Colon (tissue), 2 donors: ENCODE measurements around the gene GRIK3.

Source experiments
- FAIRE-seq: peaks from 2 replicates; lab custom pipeline; 2012; peaks lifted over from hg19 to GRCh38; lab: Jason Lieb, UNC
- donor health status: control.
- donor health status: control.

GRIK3 gene

DNA sequence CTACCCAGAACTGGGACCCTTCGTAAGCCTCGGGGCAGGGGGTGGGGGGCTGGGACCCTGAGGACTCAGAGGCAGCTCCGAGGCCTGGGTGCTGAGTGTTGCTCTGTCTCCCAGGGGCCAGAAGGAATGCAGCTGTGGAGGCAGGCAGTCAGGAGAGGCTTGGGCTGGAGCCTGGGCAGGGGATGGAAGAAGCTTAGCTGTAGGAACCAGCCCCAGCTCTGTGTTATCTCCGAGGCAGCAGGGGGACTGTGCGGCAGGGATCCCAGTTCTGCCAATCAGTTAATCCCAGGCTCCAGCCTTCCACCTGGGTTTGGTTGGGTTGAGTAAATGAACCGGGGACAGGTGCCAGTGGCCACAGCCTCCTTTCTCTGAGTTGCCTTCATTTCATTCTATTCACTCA lies 8.2 kb upstream of the GRIK3 start:
- no peak for FAIRE-seq

DNA sequence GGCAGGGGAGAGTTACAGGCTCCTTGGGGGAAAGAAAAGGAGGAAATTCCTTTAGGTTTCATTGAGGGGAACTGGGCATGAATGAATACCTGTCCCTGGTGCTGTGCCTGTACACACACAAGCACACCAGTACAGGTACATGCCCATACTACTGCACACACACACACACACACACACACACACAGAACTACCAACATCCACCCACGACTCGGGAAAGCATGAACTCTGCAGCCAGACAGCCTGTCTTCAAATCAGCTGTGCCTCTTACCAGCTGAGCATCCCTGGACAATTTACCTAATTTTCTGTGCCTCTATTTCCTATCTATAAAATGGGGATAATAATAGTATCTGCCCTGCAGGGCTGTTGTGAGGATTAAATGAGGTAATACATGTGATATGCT lies 7.2 kb upstream of the GRIK3 start:
- FAIRE-seq, result no peak

DNA sequence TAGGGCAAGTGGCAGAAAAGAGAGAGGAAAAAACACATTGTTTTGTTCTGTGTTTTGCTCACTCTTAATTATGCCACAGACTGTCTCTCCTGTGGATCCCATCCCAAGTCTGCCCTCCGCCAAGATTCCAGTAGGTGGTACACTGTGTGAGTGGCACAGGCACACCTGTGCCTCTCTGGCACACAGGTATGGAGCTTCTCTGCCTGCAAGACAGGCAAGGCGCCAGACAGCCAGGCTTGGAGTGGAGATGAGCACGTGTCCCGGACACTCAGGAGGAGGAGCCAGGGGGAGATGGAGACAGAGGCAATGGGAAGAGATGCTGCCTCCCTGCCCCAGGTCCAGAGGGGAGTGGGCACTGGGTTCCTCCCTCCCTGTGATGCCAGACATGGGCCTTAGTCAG lies 6.5 kb upstream of the GRIK3 start:
- FAIRE-seq, result no peak

DNA sequence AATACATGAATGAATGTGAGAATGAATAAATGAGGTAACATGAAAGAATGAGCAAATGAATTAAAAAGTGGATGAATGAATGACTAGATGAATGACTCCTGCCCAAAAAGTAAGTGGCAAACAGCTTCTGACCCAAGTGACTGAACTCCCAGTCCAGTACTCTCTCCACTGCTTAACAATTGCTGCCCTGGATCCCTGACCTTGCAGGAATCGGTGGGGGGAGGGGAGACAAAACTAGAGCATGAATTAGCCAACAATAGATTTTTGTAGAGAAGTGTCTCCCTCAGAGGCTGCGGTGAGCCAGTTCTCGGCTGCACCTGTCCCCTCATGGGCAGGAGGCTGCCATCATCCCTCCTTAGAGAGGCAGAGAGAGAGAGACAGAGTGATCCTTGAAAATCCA lies 5.9 kb upstream of the GRIK3 start:
- no peak for FAIRE-seq

DNA sequence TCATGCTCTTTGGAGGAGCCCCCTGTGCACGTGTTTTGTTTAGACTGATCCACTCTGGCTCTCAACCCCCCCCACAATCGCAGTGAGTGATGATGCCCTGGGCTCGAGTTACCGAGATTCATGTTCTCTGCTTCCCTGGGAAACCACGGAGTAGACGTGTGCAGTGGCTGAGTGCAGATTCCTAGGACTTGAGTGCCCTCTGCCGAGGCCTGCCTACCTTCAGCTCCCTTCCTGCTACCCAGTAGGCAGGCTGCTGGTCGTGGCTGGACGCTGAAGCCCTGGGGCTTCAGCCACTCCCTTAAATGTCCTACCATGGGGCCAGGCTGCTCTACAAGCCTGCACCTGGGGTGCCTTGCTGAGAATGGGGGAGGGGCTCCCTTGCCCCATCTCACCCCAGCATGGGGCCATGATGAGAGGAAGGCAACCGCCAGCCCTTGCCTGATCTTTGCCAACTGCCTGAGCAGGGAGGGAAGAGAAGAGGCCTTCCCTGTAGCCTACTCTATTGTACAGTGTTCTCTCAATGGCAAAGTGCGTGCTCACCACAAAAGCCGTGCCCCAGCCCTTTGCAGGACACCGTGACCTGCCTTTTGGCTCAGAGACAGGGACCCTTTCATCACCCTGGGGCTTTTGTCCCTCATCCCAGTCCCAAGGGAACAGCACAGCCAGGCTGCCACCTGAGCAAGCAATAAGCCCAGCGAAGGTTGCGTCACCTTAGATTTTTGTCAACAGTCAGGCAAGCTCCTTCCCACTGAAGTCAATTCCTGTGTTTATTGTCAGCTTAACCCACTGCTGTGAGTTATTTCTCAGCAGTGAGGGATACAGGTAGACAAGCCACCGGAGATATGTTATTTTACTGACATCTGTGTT lies 4.1 kb upstream of the GRIK3 start:
- no peak for FAIRE-seq

DNA sequence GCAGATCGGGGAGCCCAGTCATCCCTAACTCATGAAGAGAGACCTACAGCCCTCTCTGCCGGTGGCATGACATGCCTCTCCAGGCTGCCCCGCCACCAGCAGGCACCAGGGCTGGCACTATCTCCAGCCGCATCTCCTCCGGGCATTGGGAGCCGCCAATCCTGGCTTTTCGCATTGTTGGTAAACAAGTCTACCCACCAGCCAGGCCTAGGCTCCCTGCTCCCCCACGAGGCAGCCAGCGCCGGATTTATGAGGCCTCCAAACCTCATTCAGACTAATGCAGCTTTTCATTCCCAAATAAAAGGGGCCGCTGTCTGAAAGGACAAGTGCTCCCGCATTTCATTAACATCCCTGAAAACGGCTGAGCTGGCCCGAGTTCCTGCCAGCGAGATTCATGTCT lies 3.4 kb upstream of the GRIK3 start:
- FAIRE-seq, result no peak

DNA sequence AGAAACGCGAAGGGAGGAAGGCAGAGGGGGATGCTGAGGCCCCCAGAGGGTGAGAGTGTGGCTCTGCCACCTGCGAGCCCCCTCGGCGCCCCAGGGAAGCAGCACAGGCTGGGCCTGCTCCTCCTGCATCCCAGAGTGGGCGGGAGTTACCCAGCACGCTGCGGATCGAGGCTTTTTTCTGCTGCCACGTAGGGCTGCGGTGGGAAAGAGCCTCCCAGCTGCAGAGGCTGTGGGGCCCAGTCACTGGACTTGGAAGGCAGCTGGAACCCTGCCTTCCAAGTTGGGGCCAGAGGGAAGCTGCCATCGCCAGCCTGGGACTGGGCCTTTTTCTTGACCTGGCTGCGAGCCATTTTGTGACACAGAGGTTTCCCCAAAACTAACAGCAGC lies 2.3 kb upstream of the GRIK3 start:
- no peak for FAIRE-seq

DNA sequence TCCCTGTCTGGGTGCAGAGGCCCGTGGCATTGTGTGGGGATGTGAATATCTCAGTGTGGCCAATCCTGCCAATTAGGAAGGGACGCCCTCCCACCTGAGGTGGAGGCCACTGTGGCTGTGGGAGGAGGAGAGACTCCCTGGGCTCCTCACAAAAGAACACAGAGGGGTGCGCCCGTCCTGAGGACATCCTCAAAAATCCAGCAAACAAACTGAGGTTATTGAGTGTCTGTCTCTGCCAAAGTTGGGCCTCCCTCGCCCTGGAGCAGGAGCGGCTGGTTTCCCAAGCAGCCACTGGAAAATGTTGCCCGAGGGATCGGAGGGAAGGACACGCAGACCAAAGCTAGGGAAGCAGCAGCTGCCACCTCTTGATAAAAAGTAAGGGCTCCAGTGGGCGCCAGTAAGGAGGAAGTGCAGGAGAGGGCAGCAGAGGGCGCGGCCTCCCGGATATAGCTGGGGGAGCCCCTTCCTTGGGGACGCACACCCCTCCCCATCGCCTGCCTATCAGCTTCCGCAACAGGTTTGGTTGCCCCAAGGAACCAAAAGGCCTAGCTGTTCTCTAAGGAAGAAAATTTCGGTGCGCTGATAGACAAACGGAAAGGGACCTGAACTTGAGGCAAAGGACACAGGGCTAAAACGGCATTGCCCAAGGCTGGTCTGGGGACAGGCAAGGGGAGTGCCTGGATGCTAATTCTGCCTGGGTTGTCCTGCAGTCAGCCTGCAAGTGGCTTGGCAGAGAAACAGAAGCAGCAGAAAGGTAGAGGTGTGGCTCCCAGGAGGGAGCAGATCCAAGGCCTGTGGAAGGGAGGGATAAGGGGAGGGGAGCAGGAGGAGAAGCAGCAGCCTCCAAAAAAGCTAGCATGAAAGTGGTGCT lies 1.7 kb upstream of the GRIK3 start:
- no peak for FAIRE-seq

DNA sequence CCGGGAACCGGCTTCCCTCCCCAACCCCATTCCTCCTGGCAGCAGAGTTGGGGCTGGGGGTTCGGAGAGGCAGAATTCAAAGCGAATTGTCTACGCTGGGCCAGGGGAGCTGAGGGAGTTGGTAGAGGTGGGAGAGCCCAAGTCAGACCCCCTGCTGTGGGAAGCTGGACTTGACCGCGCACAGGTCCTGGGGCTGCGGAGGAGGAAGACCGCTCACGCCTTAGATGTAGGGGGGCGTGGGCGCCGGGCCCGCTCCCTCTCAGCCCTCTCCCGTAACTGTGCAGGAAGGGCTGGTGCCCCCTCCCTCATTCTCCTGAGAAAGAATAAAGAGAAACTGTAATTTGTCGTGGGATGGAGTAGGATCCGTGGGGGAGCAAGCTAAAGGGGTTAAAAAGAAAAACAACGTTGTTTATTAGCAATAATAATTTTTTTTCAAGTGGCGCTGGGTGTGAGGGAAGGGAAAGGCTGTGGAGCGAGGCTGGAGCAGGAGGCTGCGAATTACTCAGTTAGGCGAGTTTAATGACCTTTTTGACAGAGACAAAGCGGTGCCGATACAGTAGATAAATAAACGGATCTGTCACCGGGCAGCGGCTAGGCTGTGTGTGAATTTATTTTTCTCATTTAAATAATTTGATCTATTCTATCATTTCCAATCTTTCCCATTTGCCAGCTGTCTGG lies 838 bp upstream of the GRIK3 start:
- FAIRE-seq, result no peak

DNA sequence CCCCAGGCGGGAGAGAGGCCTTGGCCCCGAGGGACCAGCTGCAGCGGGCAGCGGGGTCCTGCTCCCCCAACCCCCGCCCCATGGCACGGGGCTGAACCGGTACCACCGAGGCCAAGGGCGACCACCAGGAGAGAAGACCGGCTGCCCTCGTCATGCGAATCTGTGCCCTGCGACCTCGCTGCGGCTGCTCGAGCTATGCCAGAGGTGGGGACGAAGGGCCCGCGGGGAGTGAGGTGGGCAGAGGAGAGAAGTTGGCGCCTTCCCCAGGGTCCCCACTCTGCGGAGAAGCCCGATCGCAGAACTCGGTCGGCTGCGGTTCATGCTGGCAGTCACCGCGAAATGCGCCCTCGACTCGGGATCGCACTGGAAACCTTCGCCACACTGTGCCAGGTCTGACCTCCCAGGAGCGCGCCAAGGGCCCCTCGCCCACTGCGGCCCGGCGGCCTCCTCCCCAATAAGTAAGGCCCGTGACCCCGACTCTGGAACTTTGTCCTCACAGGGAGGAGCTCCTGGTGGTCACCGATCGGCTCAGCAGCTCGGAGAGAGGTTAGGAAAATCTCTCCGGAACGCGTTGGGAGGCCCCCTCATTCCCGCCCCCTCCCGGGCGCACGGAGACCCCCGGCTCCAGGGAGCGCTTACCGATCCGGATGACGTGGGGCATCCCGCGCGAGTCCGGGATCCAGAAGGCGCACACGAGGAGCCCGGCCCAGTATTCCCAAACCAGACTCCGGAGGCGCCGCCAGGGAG lies 787 bp downstream of the GRIK3 start:
- no peak for FAIRE-seq

DNA sequence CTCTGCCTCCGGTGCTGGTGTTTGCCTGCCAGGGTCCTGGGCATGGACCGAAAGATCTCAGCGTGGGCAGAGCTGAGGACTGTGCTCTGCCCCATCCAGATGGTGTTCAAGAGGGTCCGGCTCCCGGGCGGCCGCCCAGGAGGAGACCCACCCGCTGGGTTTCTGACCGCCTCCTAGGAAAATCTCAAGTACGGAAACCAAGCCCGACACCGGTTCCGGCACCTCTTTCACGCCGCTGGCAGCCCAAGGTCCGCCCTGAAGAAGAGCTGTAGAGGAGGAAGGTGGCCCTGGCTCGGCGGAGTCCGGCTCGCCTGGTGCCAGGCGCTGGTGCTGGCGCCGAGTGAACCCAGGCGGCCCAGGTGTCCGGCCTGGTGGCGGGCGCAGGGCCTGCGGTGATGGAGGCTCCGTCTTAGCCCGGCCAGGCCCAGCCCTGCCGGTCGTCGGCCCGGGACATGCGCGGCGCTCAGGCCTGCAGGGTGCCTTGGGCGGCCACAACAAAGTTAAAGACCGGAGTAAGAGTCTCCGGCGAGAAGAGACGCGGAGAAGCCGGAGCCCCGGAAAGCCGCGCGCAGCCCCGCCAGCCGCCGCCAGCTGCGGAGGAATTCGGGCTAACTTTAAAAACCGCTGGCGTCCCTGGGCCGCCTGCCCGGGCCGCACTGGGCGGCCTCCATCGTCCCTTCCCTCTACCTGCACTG lies 1.5 kb downstream of the GRIK3 start:
- no peak for FAIRE-seq

DNA sequence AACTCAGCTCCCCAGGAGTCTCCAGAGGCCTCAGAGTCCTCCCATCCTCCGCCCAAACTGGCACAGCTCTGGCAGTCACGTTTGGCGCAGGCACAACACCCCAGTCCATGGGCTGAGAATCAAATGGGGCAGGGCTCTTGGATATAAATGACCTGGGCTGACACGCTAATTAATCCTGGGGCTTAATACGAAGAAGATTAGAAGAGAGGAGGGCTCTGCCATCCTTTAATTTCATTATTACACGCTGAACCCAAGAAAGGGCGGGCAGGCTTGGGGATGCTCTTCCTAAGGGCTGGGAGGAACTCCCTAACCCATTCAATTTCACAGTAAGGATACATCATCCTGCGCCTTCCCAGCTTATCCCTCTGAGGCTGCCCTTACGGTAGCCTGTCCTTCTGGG lies 2.4 kb downstream of the GRIK3 start:
- no peak for FAIRE-seq

DNA sequence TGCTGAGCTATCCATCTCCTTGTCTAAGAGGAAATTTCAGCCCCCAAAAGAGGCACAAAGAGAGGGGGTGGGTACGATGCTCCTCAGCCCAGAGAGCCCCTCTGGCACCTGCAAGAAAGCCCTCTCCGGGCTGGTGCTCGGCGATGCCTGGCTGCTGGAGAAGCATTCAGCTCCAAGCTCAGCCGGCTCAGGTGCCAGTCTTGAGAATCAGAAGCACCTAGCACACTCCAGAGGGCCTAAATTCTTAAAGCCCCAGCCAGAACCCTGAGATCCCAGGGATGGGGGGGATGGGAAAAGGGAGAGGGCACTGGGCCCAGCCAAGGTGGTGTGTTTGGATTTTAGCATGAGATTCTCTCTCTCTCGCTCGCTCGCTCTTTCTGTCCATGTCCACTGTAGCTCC lies 2.9 kb downstream of the GRIK3 start:
- FAIRE-seq, result no peak

DNA sequence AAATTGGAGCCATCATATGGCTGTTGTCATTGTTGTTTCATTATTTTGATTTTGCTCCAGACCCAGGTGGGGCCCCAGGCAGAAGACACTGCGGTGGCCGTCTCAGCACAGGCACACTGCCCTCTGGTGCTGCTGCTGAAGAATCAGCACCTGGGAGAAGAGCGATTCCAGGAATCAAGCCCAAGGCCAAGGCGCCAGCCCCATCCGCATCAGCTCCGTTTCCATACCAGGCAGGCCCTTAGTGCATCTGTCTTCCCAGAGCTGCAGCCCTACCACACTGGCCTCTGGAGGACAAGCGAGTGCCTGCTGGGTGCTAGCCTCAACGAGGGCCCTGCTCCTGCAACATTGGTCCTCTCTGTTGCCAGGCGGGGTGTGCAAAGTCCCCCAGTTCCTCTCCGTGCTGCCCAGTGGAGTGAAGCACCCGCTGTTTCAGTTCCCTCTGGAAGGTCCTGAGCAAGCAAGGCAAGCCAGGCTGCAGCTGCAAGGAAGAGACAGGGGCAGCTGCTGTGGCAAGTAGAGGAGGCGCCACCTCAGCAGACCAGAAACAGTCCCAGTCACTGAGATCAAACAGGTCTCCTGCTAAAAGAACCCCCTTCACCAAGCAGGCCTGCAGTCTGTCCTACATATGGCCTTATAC lies 5.2 kb downstream of the GRIK3 start:
- no peak for FAIRE-seq

DNA sequence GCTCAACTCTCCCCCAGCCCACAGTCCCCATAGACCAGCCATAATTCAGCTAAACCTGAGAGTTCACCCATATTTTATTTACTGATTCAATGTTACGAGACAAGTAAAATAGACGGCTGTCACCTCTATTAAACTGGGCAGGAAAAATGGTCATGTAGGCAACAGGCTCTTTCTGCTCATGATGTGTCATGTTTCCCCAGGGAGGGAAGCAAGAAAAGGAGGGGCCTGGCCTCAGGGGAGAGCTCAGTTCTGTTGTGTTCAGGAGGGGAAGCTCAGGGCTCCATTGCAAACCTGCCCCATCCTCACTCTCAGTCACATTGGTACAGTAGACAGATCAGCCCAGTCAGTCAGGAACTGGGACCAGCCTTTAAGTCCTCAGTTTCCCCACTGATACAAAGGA lies 12.8 kb downstream of the GRIK3 start:
- no peak for FAIRE-seq

DNA sequence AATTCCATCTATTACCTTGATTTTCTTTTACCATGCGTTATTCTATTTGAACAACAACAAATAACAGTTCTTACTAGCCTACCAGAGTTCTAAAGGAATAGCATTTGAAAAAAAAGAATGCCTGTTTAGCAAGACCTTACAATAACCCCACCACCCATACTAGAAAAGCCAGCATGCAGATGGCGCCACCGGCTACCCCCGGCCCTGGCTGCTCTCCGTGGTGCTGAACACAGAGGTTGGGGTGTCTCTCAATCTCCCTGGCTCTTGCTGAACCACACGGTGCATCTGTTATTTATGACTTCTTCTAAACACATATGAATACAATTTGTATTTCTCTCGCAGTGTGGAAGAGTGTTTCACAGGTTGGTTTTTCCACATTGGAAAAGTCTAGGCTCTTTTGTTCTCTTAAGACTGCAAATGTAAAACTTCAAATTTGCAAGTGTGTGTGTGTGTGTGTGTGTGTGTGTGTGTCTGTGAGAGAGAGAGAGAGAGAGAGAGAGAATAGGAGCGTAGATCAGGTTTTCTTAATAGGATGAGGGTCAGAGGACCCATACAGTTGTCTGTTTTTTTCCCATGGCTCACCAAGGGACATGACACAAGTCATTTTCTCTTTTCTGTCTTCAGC lies 13.6 kb downstream of the GRIK3 start:
- FAIRE-seq, result no peak

DNA sequence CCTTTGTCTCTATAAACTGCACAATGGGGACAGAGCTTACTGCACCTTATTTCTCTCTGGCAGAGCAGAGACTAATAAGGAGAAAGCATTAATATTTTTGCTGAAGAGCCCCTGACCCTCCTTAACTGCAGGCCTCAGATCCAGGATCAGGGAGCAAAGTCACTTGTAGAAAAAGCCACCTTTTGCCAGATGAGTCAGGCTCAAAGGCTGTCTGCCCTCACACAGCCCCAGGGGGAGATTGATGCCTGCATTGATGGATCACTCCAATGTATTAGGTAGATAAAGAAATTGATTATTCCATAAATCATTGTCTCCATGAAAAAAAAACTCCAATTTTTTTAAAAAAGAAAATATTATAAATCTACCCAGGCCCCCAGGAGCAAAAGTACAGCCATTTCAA lies 15.8 kb downstream of the GRIK3 start:
- no peak for FAIRE-seq

DNA sequence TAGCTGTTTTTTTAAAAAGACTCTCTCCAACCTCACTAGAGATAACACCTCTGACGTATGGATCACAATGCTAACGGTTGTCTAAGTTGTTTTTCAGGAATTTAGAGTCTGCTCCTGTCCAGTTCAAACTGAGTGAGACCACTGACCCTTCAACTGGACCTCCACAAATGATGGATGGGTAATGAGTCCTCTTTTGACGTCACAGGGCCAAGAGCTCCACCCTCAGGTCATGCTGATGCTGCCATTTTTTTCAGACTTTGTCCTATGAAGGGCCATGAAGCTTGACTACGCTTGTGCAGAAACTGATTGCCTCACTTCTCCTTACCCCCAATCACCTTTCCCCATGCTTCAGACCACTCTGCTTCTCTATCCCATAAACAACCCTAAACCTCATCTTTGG lies 16.6 kb downstream of the GRIK3 start:
- FAIRE-seq, result no peak

DNA sequence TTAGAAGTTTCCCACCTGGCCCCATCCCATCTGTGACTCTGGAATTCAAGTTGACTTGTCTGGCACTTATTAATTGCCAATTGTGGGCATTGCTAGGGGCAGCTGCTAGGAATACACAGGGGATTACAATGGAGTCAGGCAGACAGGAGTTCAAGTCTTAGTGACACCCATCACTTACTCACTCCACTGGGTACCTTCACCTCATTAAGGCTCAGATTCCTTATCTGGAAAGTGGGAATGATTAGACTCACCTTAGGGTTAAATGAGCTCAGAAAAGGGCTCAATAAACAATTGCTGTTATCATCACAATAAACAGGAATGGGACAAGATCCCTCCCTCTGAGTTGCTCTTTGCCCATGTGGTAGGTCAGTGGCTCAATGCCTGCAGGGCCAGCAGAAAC lies 18.2 kb downstream of the GRIK3 start:
- FAIRE-seq, result no peak

DNA sequence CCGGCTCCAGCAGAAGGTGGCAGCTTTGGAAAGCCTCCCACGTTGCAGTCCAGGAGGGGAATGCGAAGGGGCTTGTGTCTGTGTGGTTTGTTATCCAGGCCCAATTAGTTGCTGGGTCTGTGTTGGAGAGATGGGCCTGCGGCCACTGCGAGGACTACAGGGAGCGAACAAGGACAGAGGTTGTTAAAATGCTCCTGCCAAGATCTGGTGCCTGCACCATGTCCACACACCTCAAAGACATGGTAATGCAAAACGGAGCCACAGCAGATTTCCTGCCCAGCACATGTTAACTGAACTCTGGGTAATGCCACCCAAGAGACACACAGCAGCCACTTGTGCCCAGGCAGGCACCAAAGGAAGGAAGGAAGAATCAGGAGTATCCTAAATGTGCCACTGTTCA lies 18.6 kb downstream of the GRIK3 start:
- no peak for FAIRE-seq

DNA sequence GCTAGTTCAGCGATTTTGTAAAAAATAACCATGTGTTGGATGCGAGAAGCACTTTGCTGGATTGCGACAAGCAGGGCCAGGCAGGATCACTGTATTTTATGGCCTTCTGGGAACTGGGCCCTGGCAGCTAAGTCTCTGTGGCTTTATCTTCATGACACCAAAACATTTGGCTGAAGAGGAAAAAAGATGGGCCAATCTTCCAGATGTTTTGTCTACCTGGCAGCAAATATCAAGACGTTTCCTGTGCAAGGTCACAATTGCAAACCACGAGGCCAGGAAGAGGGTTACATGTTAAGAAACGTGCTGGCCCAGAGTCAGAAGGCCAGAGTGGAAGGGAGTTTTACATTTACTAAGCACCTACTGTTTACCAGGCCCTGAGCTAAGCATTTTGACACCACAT lies 22.1 kb downstream of the GRIK3 start:
- no peak for FAIRE-seq
